Esophagus (tissue), 2 donors: ENCODE results near the gene ATG10. TPM values are rescaled to one million over a fixed set of nuclear protein-coding genes. Genes with fewer than 3 reads are reported as not detected.

Experiments used
- H3K27ac ChIP-seq, 2 donors: one replicate each; pipeline ENCODE4 v1.5.1; 2013; ENCODE audit warnings: low read depth in 2 of 2, mild to moderate bottlenecking in 2 of 2, inconsistent platforms in 1 of 2, low read length in 1 of 2, moderate library complexity in 1 of 2
- H3K27me3 ChIP-seq, 2 donors: one replicate each; pipeline ENCODE4 v1.6.1; 2013; ENCODE audit warnings: low read length in 2 of 2, control low read depth in 1 of 2, mild to moderate bottlenecking in 1 of 2; ENCODE audit not compliant: insufficient read depth in 2 of 2, control insufficient read depth in 1 of 2
- H3K36me3 ChIP-seq, 2 donors: one replicate each; pipeline ENCODE4 v1.6.1; 2013; ENCODE audit warnings: low read length in 1 of 2; ENCODE audit not compliant: control insufficient read depth in 2 of 2, insufficient read depth in 2 of 2
- H3K4me1 ChIP-seq, 2 donors: one replicate each; pipeline ENCODE4 v1.6.1; 2013; ENCODE audit warnings: low read length in 1 of 2; ENCODE audit not compliant: control insufficient read depth in 2 of 2, insufficient read depth in 2 of 2
- H3K4me3 ChIP-seq, 2 donors: one replicate each; pipeline ENCODE4 v1.5.1; 2013; ENCODE audit warnings: low read length in 2 of 2, mild to moderate bottlenecking in 2 of 2, low read depth in 1 of 2, moderate library complexity in 1 of 2
- H3K9me3 ChIP-seq, 2 donors: one replicate each; pipeline ENCODE4 v1.6.1; 2013; ENCODE audit warnings: mild to moderate bottlenecking in 2 of 2, low read depth in 1 of 2, low read length in 1 of 2, moderate library complexity in 1 of 2; ENCODE audit not compliant: control insufficient read depth in 2 of 2, insufficient read depth in 1 of 2
- WGBS, 2 donors: extraction: QIAGEN DNeasy Blood & Tissue Kit; methylation state at CpG; one replicate each; pipeline ENCODE4 v1.1.7; 2013; 5-methylcytosine and 5-hydroxymethylcytosine counted together
- polyA plus RNA-seq, 2 donors: library from polyadenylated mRNA; stranded (reverse); fragments of 200-250 nt; gene quantifications; one replicate each; pipeline ENCODE4 v1.2.3, GENCODE V29; 2013
- donor health status: healthy with polysubstance abuse.
- donor health status: Bipolar disorder and iron deficiency.

The ATG10 gene
- polyA plus RNA-seq, 2 donors = 3.8 to 5.1 TPM

GRCh38 chr5:82283893-82284292, 312.1 kb downstream of the ATG10 start:
- Histone ChIP-seq H3K27me3 (no peaks in the 10 kb centered on the region), H3K36me3 (no peaks in the 10 kb centered on the region), H3K4me1 (no peaks in the 10 kb centered on the region), H3K4me3 (no peak overlapping the region), H3K27ac (no peak overlapping the region), H3K9me3 (no peaks in the 10 kb centered on the region)
- 78 to 82% methylated on average over 2 of the region's 2 CpGs for WGBS, 2 donors

- no peak overlapping the region for H3K27ac ChIP-seq
- H3K4me1 ChIP-seq = no peaks in the 10 kb centered on the region
- 93 to 96% methylated on average over 6 of the region's 6 CpGs for WGBS, 2 donors
- H3K9me3 ChIP-seq = no peaks in the 10 kb centered on the region
- H3K4me3 ChIP-seq = no peak overlapping the region
- no peaks in the 10 kb centered on the region for H3K27me3 ChIP-seq
- no peaks in the 10 kb centered on the region for H3K36me3 ChIP-seq
Observed at GRCh38 chr5:82285206-82285605, 313.4 kb downstream of the ATG10 start.

GRCh38 chr5:82287625-82288024, 315.8 kb downstream of the ATG10 start:
- Histone ChIP-seq H3K27ac (no peak overlapping the region), H3K36me3 (no peaks in the 10 kb centered on the region), H3K4me3 (no peak overlapping the region), H3K4me1 (no peaks in the 10 kb centered on the region), H3K9me3 (no peaks in the 10 kb centered on the region), H3K27me3 (no peaks in the 10 kb centered on the region)
- WGBS, 2 donors = 75 to 76% methylated on average over 3 of the region's 3 CpGs

GRCh38 chr5:82290005-82290404, 318.2 kb downstream of the ATG10 start:
- no peaks in the 10 kb centered on the region for H3K27me3 ChIP-seq
- H3K4me1 ChIP-seq = no peaks in the 10 kb centered on the region
- no peak overlapping the region for H3K27ac ChIP-seq
- WGBS, 2 donors = 80 to 85% methylated on average over 2 of the region's 2 CpGs
- H3K36me3 ChIP-seq = no peaks in the 10 kb centered on the region
- no peak overlapping the region for H3K4me3 ChIP-seq
- no peaks in the 10 kb centered on the region for H3K9me3 ChIP-seq

- WGBS, 2 donors = 91% methylated on average over 6 of the region's 6 CpGs
- Histone ChIP-seq H3K9me3 (no peaks in the 10 kb centered on the region), H3K4me3 (no peak overlapping the region), H3K27me3 (no peaks in the 10 kb centered on the region), H3K36me3 (no peaks in the 10 kb centered on the region), H3K27ac (no peak overlapping the region), H3K4me1 (no peaks in the 10 kb centered on the region)
Observed at GRCh38 chr5:82290908-82291307, 319.1 kb downstream of the ATG10 start.

GRCh38 chr5:82291420-82291819, 319.6 kb downstream of the ATG10 start:
- H3K36me3 ChIP-seq = no peaks in the 10 kb centered on the region
- no peaks in the 10 kb centered on the region for H3K4me1 ChIP-seq
- no peaks in the 10 kb centered on the region for H3K9me3 ChIP-seq
- H3K27ac ChIP-seq = no peak overlapping the region
- H3K4me3 ChIP-seq = no peak overlapping the region
- 59 to 75% methylated on average over 2 of the region's 2 CpGs for WGBS, 2 donors
- H3K27me3 ChIP-seq = no peaks in the 10 kb centered on the region

- H3K27ac ChIP-seq = no peak overlapping the region
- H3K4me3 ChIP-seq = no peak overlapping the region
- H3K9me3 ChIP-seq = no peaks in the 10 kb centered on the region
- no peaks in the 10 kb centered on the region for H3K27me3 ChIP-seq
- no peaks in the 10 kb centered on the region for H3K4me1 ChIP-seq
- no peaks in the 10 kb centered on the region for H3K36me3 ChIP-seq
Observed at GRCh38 chr5:82295144-82295543, 323.3 kb downstream of the ATG10 start.

GRCh38 chr5:82295959-82296531, 324.2 kb downstream of the ATG10 start:
- H3K27me3 ChIP-seq = no peaks in the 10 kb centered on the region
- no peaks in the 10 kb centered on the region for H3K36me3 ChIP-seq
- WGBS, 2 donors = 80 to 81% methylated on average over 2 of the region's 2 CpGs
- H3K4me1 ChIP-seq = no peaks in the 10 kb centered on the region
- H3K9me3 ChIP-seq = no peaks in the 10 kb centered on the region
- no peak overlapping the region for H3K27ac ChIP-seq
- no peak overlapping the region for H3K4me3 ChIP-seq

- Histone ChIP-seq H3K9me3 (no peaks in the 10 kb centered on the region), H3K4me1 (no peaks in the 10 kb centered on the region), H3K27me3 (no peaks in the 10 kb centered on the region), H3K27ac (no peak overlapping the region), H3K36me3 (no peaks in the 10 kb centered on the region), H3K4me3 (no peak overlapping the region)
- 95% methylated on average over 4 of the region's 4 CpGs for WGBS, 2 donors
Observed at GRCh38 chr5:82296929-82297328, 325.1 kb downstream of the ATG10 start.

- H3K4me1 ChIP-seq = no peaks in the 10 kb centered on the region
- no peaks in the 10 kb centered on the region for H3K27me3 ChIP-seq
- no peaks in the 10 kb centered on the region for H3K9me3 ChIP-seq
- H3K4me3 ChIP-seq = no peak overlapping the region
- WGBS, 2 donors = 70 to 77% methylated on average over 3 of the region's 3 CpGs
- H3K36me3 ChIP-seq = no peaks in the 10 kb centered on the region
- H3K27ac ChIP-seq = no peak overlapping the region
Observed at GRCh38 chr5:82297711-82298110, 325.9 kb downstream of the ATG10 start.
